OCI-LY1 (cell line): Measurements from ENCODE around the gene DGKG.

Experiments
- EZH2 ChIP-seq: fragments of 200-600 bp; sonication (generic), shearing (Covaris generic); IDR thresholded peaks from 2 replicates; pipeline ENCODE4 v1.8.0; 2017; ENCODE audit warnings: borderline replicate concordance, mixed run types, mild to moderate bottlenecking, antibody characterized with exemption, low read length, moderate library complexity, mixed read lengths
- TF ChIP-seq, protein P1 (sequence below): fragments of 200-600 bp; sonication (generic), shearing (Covaris generic); IDR thresholded peaks from 2 replicates; pipeline ENCODE4 v1.5.1; 2017; ENCODE audit warnings: mild to moderate bottlenecking, antibody characterized with exemption, low read length, moderate library complexity, mixed read lengths

DNA sequence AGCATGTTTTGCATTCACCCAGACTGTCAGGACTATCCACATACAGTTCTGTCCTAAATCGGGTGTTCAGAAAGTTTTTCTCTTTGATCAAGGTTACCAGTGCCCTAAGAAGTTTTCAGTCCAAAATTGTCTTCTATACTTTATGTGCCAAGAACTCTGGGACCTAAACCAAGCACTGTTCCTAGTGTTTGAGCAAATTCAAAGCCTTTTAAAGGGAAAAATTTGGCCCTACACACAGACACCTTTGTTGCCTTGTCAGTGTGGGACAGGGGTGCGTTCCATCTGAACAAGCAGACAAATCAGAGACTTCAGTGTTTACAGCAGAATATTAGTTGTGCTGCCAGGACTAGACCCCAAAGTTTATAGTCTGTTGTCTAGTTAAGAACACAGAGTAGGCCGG lies 50.6 kb downstream of the DGKG start:
- TF ChIP-seq, protein P1, sequence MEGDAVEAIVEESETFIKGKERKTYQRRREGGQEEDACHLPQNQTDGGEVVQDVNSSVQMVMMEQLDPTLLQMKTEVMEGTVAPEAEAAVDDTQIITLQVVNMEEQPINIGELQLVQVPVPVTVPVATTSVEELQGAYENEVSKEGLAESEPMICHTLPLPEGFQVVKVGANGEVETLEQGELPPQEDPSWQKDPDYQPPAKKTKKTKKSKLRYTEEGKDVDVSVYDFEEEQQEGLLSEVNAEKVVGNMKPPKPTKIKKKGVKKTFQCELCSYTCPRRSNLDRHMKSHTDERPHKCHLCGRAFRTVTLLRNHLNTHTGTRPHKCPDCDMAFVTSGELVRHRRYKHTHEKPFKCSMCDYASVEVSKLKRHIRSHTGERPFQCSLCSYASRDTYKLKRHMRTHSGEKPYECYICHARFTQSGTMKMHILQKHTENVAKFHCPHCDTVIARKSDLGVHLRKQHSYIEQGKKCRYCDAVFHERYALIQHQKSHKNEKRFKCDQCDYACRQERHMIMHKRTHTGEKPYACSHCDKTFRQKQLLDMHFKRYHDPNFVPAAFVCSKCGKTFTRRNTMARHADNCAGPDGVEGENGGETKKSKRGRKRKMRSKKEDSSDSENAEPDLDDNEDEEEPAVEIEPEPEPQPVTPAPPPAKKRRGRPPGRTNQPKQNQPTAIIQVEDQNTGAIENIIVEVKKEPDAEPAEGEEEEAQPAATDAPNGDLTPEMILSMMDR: no peak
- TF ChIP-seq EZH2: no peak
